Glomerular endothelial cell (primary cell): ENCODE measurements around the gene CBFA2T3. TPM values are rescaled to one million over a fixed set of nuclear protein-coding genes. Genes with fewer than 3 reads are reported as not detected.

Experiments
- DNase-seq: peaks from one replicate; pipeline ENCODE4 v3.0.0-alpha.2; 2011; ENCODE audit warnings: low read depth, low spot score; ENCODE audit errors: extremely low read depth
- total RNA-seq: library from RNA; depleted of rRNA; stranded (reverse); fragments of >200 nt; gene quantifications from 2 replicates; pipeline ENCODE4 v1.2.3, GENCODE V29; 2015

The CBFA2T3 gene
- total RNA-seq, 1 donor from 2014 or later: 0.23 TPM

DNA sequence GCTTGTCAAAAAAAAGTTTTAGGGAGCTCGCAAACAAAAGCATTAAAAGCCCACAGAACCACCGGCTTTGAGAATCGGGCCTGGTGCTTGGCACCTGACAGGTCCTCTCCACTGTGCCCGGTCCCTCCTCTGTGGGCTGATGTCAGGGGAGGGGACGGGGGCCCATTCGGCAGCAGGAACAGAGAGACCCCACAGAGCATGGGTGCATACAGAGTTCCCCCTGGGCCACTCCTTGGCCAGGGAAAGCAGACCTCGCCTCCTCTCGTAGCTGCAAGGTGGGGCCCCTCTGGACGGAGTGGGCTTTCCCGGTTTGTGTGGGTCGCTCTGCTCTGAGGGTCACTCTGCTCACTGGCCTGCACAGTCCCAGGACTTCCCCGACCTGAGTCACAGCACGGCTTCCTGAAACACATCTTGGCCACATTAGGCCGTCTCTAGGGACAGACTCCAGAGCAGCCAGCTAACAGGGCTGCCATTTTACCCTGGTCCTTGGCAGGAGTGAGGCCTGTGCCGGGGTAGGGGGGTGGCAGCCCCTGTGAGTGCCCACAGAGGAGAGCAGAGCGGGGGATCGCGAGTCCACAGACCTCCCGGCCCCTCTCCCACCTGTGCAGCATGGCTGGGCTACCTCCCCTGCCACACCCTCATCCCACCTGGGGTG lies 11.1 kb downstream of the CBFA2T3 start:
- no peak for DNase-seq

DNA sequence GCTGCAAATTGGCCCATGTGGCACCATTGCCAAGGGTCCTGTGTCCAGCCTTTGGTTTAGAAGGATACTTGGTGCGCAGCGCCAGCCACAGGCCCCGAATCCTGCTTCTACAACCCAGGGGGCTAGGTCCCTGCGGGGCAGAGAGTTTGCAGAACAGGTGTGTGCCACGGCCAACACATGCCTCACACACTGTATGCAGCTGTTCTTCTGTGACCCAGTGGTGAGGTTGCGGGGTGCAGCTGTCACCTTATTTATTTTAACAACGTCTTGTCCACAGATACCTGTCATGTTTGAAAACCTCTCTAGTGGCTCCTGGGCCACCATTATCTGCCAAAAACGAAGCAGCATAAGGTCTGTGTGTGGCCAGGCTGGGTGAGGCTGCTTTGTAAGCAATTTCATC lies 11.6 kb downstream of the CBFA2T3 start:
- no peak for DNase-seq

- DNase-seq: no peak
Measured at GRCh38 chr16:88964636-88965035, 12.4 kb downstream of the CBFA2T3 start.

GRCh38 chr16:88963583-88963982 lies 13.4 kb downstream of the CBFA2T3 start:
- DNase-seq: no peak

DNA sequence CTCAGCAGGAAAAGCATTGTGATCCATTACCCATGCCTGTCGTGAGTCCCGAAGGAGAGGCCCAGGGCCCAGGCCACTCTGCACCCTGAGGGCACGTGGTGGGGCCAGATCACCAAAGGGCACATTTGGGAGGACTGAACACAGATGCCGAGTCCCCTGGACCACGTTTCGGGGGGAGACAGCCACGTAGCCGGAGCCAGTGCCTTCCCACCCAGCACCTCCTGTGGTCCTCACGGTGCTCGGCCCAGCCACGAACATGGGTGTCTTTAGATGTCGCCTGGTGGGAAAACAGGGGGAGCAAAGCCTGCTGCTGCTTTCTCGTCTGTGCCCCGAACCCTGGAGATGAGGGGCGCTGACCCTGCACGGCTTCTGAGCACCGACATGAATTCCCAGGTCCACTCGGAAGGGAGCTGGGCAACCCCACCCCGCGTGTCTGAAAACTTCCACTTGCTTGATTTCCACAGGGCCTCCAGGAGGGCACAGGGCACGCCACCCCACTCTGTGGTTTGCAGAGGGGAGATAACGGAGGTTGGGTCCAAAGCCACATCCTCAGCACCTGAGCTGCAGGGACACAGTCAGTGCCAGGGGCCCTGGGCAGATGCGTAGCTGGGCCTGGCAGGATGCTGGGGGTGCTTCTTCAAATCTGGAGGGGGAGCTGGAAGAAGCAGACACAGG lies 14.4 kb downstream of the CBFA2T3 start:
- DNase-seq: no peak

- no peak for DNase-seq
Measured at GRCh38 chr16:88961011-88961410, 16.0 kb downstream of the CBFA2T3 start.

DNA sequence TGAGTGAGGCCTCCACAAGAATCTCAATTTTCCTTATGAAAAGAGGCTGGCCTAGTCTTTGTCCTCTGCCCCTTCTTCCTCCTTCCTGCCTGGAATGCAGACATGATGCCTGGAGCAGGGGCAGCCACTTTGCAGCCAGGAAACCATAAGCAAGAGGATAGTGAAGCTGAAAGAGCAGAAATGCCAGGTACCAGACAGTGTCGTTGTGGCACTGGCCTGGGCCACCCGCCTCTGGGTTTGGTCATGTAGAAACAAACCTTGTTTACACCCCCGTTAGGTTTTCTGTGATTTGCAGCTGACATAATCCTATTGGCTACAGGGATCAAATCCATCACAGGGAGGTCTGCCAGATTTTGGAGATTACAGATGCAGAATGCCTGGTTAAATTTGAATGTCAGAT lies 16.5 kb downstream of the CBFA2T3 start:
- DNase-seq: no peak

- DNase-seq: no peak
Measured at GRCh38 chr16:88959022-88959421, 18.0 kb downstream of the CBFA2T3 start.

- no peak for DNase-seq
Measured at GRCh38 chr16:88957887-88958577, 19.0 kb downstream of the CBFA2T3 start.

- DNase-seq: no peak
Measured at GRCh38 chr16:88957433-88957767, 19.6 kb downstream of the CBFA2T3 start.

DNA sequence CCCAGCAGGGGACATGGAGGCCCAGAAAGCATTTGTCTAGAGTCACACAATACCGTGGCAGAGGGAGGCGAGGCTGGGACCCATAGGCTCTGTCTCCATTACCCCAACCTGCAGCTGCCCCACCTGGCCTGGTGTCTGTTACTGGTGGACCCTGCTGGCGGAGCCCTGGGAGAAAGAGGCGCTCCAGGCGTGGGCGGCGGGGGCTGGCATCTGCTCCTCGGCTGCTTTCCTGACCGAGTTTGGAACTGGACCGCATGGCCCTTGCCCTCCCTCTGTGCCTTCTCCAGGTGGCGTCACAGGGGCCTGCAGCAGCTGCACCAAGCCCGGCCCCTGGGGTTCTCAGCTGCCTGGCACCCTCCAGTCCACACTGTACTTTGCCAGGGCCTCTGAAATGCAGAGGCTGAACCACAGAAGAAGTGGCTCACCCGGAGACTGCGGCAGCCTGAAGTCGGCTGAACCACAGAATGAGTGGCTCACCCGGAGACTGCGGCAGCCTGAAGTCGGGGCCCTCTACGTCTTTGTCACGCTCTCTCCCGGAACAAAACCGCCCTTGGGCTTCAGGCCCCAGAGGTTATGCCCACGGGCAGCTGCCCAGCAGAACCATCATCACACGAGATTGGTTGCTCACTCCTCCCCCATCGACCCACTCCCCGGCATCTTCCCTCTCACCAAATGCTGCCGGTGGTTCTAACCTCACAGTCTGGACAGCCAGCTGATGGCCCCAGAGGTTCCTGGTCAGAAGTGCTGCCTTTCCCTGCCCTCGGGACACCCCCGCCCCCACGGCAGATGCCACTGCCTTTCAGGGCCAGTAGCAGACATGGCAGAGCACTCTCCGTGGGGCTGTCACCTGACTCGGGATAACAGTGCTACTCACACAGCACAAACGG lies 20.2 kb downstream of the CBFA2T3 start:
- DNase-seq: no peak

DNA sequence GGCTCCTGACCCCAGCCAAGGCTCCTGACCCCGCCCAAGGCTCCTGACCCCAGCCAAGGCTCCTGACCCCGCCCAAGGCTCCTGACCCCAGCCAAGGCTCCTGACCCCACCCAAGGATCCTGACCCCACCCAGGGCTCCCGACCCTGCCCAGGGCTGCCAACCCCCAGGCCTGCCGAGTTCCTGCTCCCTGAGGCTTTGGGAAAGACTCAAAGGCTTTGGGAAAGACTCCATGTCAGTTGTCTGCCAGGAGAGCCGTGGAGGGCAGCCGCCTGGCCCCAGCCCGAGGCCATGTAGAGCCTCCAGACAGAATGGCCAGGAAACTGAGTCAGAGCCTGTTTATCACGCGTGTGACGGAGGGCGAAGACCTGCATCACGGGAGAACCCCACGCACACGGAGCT lies 21.1 kb downstream of the CBFA2T3 start:
- DNase-seq: no peak

GRCh38 chr16:88953003-88953690 lies 23.9 kb downstream of the CBFA2T3 start:
- DNase-seq: no peak

DNA sequence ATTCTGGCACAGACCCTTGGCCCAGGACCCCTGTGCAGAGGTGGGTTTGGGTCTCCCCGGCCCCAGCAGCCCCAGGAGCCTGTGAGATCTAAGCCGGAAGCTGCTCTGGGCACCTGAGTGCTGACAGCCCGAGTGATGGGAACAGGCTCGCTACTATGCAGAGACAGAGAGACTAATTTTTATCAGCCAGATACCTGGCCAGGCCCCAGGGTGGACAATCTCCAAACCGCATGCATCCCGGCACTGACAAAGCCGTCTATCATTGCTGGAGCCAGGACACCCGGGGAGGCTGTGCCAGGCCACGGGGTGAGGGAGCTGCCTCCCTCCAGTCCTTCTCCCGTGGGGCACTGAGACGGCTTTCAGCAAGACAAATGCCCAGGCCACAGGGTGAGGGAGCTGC lies 25.0 kb downstream of the CBFA2T3 start:
- DNase-seq: no peak

- DNase-seq: no peak
Measured at GRCh38 chr16:88951501-88951900, 25.5 kb downstream of the CBFA2T3 start.

- DNase-seq: no peak
Measured at GRCh38 chr16:88948781-88949490, 28.1 kb downstream of the CBFA2T3 start.

- DNase-seq: no peak
Measured at GRCh38 chr16:88945473-88945872, 31.5 kb downstream of the CBFA2T3 start.

DNA sequence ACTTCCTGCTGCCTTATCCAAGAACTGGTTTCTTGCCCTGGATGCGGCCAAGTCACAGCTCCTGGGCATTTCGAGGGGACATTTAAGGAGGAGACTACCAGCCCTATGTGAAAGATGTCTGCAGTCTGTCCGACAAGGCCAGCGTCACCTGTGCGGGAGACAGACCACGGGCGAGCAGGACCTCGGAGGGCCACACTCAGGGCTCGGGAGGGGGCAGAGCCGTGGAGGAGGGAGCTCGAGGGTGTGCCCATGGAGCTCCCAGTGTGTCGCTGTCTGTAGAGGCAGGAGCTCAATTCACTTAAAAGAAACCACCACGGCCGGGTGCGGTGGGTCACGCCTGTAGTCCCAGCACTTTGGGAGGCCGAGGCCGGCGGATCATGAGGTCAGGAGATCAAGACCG lies 33.3 kb downstream of the CBFA2T3 start:
- DNase-seq: no peak

- DNase-seq: no peak
Measured at GRCh38 chr16:88943131-88943664, 33.8 kb downstream of the CBFA2T3 start.
